K562 (cell line): ENCODE data around the gene G6PD. TPM values are rescaled to one million over a fixed set of nuclear protein-coding genes. Genes with fewer than 3 reads are reported as not detected.

Experiments
- ATF2 ChIP-seq: sonication (generic); formaldehyde crosslinking; IDR thresholded peaks from 2 replicates; pipeline ENCODE4 v1.8.1; 2022; ENCODE audit warnings: missing genetic modification reagents
- BRD9 ChIP-seq: fragments of 450-650 bp; IDR thresholded peaks from 2 replicates; pipeline ENCODE4 v1.6.1; 2018; ENCODE audit warnings: low read depth; ENCODE audit not compliant: partially characterized antibody
- CCNT2 ChIP-seq: IDR thresholded peaks from 2 replicates; pipeline ENCODE4 v1.6.1; 2011; ENCODE audit warnings: borderline replicate concordance, low read depth, mild to moderate bottlenecking, moderate library complexity, mixed read lengths, low read length; ENCODE audit not compliant: insufficient read length; ENCODE audit errors: extremely low read depth
- CHAMP1 ChIP-seq: fragments of 450-650 bp; IDR thresholded peaks from 2 replicates; pipeline ENCODE4 v1.6.1; 2016; ENCODE audit warnings: mild to moderate bottlenecking
- CSDE1 ChIP-seq, 2 experiments: fragments of 450-650 bp; IDR thresholded peaks; 2 replicates each; pipeline ENCODE4 v1.6.1; 2016; ENCODE audit warnings: mild to moderate bottlenecking in 1 of 2
- FOXA3 ChIP-seq, 2 experiments: fragments of 450-650 bp in 1 of 2; sonication (generic) in 1 of 2; formaldehyde crosslinking; IDR thresholded peaks in 1 of 2; conservative IDR thresholded peaks in 1 of 2; 2 replicates each; pipeline versions ENCODE4 v1.4.0 to v1.8.0; 2020 to 2022; ENCODE audit warnings: mild to moderate bottlenecking in 2 of 2, missing genetic modification reagents in 1 of 2
- KLF6 ChIP-seq: fragments of 250-450 bp; sonication (Bioruptor Pico); IDR thresholded peaks from 2 replicates; pipeline ENCODE4 v1.4.0; 2020; ENCODE audit warnings: mild to moderate bottlenecking, moderate library complexity, borderline replicate concordance
- MAFG ChIP-seq: fragments of 450-650 bp; conservative IDR thresholded peaks from 2 replicates; pipeline ENCODE4 v1.6.1; 2016; ENCODE audit warnings: missing genetic modification characterization, missing compliant biosample characterization
- MAFK ChIP-seq: IDR thresholded peaks from 2 replicates; pipeline ENCODE4 v1.6.1; 2011; ENCODE audit warnings: low read length, improper control_type of control experiment
- MBD1 ChIP-seq: fragments of 250-450 bp; sonication (Bioruptor Pico); IDR thresholded peaks from 2 replicates; pipeline ENCODE4 v1.8.0; 2022; ENCODE audit warnings: inconsistent platforms
- MYNN ChIP-seq, 2 experiments: sonication (generic); formaldehyde crosslinking in 1 of 2; IDR thresholded peaks; 2 replicates each; pipeline versions ENCODE4 v1.5.0 to v1.6.1; 2016 to 2020; ENCODE audit warnings: antibody characterized with exemption in 1 of 2, missing genetic modification reagents in 1 of 2
- POLR2AphosphoS2 ChIP-seq: IDR thresholded peaks from 2 replicates; pipeline ENCODE4 v1.6.1; 2012; ENCODE audit warnings: low read length, improper control_type of control experiment
- POLR3A ChIP-seq: IDR thresholded peaks from 2 replicates; pipeline ENCODE4 v1.6.1; 2011; ENCODE audit warnings: borderline replicate concordance, mild to moderate bottlenecking, moderate library complexity; ENCODE audit not compliant: insufficient read length, insufficient read depth; ENCODE audit errors: extremely low read depth
- PTTG1 ChIP-seq: fragments of 450-650 bp; IDR thresholded peaks from 2 replicates; pipeline ENCODE4 v1.6.1; 2016; ENCODE audit warnings: low read depth, mild to moderate bottlenecking, missing genetic modification characterization, missing compliant biosample characterization
- SREBF1 ChIP-seq: fragments of 150-350 bp; IDR thresholded peaks from 2 replicates; pipeline ENCODE4 v1.6.1; 2014; ENCODE audit warnings: antibody characterized with exemption, low read depth, low read length, borderline replicate concordance
- SUPT5H ChIP-seq: fragments of 450-650 bp; IDR thresholded peaks from 2 replicates; pipeline ENCODE4 v1.6.1; 2016
- TAF7 ChIP-seq: fragments of 450-650 bp; IDR thresholded peaks from 2 replicates; pipeline ENCODE4 v1.6.1; 2016; ENCODE audit warnings: missing genetic modification characterization, missing compliant biosample characterization
- TEAD2 ChIP-seq: fragments of 450-650 bp; IDR thresholded peaks from 2 replicates; pipeline ENCODE4 v1.6.1; 2016; ENCODE audit warnings: missing genetic modification characterization, control low read depth, missing compliant biosample characterization
- ZKSCAN8 ChIP-seq: fragments of 200-800 bp; sonication (Bioruptor generic); IDR thresholded peaks from 2 replicates; pipeline ENCODE4 v1.6.1; 2016; ENCODE audit warnings: missing genetic modification characterization, missing compliant biosample characterization
- ZNF184 ChIP-seq: sonication (generic); formaldehyde crosslinking; IDR thresholded peaks from 2 replicates; pipeline ENCODE4 v1.5.0; 2020; ENCODE audit warnings: missing genetic modification reagents
- ZNF24 ChIP-seq: fragments of 450-650 bp; IDR thresholded peaks from 2 replicates; pipeline ENCODE4 v1.6.1; 2016
- ZNF76 ChIP-seq: fragments of 250-450 bp; sonication (Bioruptor Pico); IDR thresholded peaks from 2 replicates; pipeline ENCODE4 v1.4.0; 2020; ENCODE audit warnings: mild to moderate bottlenecking, moderate library complexity, borderline replicate concordance
- polyA plus RNA-seq, 8 experiments: library from polyadenylated mRNA; depleted of rRNA in 4 of 8; stranded (reverse) in 5 of 8; unstranded in 3 of 8; fragments of >200 nt; fragmentation: Nextera tagmentation in 2 of 8; fragmentation: Illumina TruSeq in 1 of 8; extraction: Ambion mirVana in 2 of 8; extraction: Trizol in 1 of 8; gene quantifications; 2 replicates each; pipeline versions ENCODE4 v1.2.1 to v1.2.3, GENCODE V29; 2011 to 2014; ENCODE audit warnings: inconsistent platforms in 1 of 8, missing spikeins in 1 of 8
- total RNA-seq, 7 experiments: library from RNA; depleted of rRNA in 6 of 7; stranded (reverse); fragments of >200 nt in 6 of 7; fragmentation: Illumina TruSeq in 2 of 7; extraction: Trizol in 2 of 7; gene quantifications; 2 replicates each; pipeline versions ENCODE4 v1.2.1 to v1.2.3, GENCODE V29; 2011 to 2021; ENCODE audit warnings: low replicate concordance in 1 of 7

The G6PD gene
- total and polyA plus RNA-seq, 9 of the 15 experiments (the other 6 are each of a cell fraction or from before 2014, with no cell fraction given): 2.9 to 222 (median 66.4) TPM

GRCh38 chrX:154490414-154491083 is 56.1 kb downstream of the G6PD start, which contains the start of gene SLC10A3 (continued):
- TF ChIP-seq MBD1: no peak
- TF ChIP-seq POLR3A: no peak
- TF ChIP-seq MAFK: no peak
- no peak for TF ChIP-seq ZNF24
- no peak for TF ChIP-seq ATF2 (CRISPR knock-in tag)
- TF ChIP-seq PTTG1 (tag): no peak
- TF ChIP-seq MAFG (tag): no peak
- no peak for TF ChIP-seq FOXA3 (CRISPR knock-in tag; conservative IDR thresholded peaks at IDR 0.05 in 1 of 2, IDR thresholded peaks at IDR 0.05 in 1 of 2)
- TF ChIP-seq MYNN (IDR thresholded peaks at IDR 0.05): no peak
- TF ChIP-seq MYNN (CRISPR knock-in tag; IDR thresholded peaks at IDR 0.05): no peak
- TF ChIP-seq POLR2AphosphoS2: no peak
- TF ChIP-seq CSDE1 (IDR thresholded peaks at IDR 0.05): no peak
- TF ChIP-seq CHAMP1: no peak
- TF ChIP-seq ZNF184 (CRISPR knock-in tag): no peak
- TF ChIP-seq TAF7 (tag): peak; percentile 42; the same call in 1 of the 2 replicates
- TF ChIP-seq TEAD2 (tag): no peak
- TF ChIP-seq ZKSCAN8 (CRISPR knock-in tag): no peak
- no peak for TF ChIP-seq SREBF1
- TF ChIP-seq ZNF76: no peak
- no peak for TF ChIP-seq BRD9
- TF ChIP-seq SUPT5H: peak; percentile 78
- TF ChIP-seq KLF6 (CRISPR knock-in tag): no peak
- peak; percentile 46 for TF ChIP-seq CCNT2
